Fibroblast of the aortic adventitia (primary cell): ENCODE results near the gene ARHGAP15. TPM values are rescaled to one million over a fixed set of nuclear protein-coding genes. Genes with fewer than 3 reads are reported as not detected.

ENCODE experiments used
- DNase-seq: peaks from one replicate; pipeline ENCODE4 v3.0.0-alpha.2; 2010; ENCODE audit warnings: low read depth
- H3K4me3 ChIP-seq: 2 replicates; pipeline ENCODE4 v1.5.1; 2011; ENCODE audit warnings: low read depth, mild to moderate bottlenecking, control low read depth, low read length, moderate library complexity
- CTCF ChIP-seq: IDR thresholded peaks from 2 replicates; pipeline ENCODE4 v1.5.1; 2011; ENCODE audit warnings: mild to moderate bottlenecking, low read length, control low read depth, inconsistent platforms; ENCODE audit not compliant: insufficient read depth
- total RNA-seq: library from RNA; depleted of rRNA; stranded (reverse); fragments of >200 nt; gene quantifications from 2 replicates; pipeline ENCODE4 v1.2.3, GENCODE V29; 2012; ENCODE audit warnings: low replicate concordance

Gene ARHGAP15
- total RNA-seq, 1 donor = not detected

DNA sequence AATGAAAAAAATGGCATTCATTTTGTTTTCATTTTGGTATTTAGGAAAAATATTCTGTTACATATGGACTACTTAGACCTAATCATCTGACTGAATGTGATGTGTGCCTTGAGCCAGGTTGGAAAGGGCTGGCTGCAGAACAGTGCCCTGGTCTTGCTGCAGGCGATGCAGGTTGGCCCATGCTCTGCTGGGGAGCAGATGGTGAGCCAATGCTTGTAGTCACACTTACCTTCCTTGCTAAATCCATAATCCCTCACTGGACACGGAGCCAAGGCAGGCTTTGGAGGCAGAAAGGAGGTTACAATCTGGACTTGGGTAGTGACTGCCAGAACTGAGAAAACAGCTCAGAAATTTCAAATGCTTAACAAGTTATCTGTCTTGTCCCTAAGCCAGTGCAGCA, 228.7 kb downstream of the ARHGAP15 start:
- DNase-seq = no peak
- no peak for TF ChIP-seq CTCF
- H3K4me3 ChIP-seq = no peak overlapping the region

DNA sequence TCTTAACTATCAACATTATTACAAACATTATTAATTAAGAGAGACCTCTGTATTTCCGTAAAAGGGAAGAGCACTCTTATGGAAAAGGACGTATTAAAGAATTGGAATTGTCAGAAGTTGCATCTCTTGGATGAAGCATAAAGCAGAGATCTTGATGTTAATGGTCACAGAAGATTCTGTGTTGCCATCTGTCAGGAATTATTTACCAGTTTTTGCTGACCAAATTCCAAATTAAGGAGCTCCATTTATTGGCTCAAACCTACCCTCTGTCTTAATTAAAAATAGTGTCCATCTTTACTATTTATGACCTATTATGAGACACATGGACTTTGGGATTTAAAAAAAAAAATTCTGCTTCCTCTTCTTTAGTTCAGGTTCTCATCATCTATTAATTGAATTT, 232.1 kb downstream of the ARHGAP15 start:
- no peak overlapping the region for H3K4me3 ChIP-seq
- DNase-seq = no peak
- TF ChIP-seq CTCF = no peak

DNA sequence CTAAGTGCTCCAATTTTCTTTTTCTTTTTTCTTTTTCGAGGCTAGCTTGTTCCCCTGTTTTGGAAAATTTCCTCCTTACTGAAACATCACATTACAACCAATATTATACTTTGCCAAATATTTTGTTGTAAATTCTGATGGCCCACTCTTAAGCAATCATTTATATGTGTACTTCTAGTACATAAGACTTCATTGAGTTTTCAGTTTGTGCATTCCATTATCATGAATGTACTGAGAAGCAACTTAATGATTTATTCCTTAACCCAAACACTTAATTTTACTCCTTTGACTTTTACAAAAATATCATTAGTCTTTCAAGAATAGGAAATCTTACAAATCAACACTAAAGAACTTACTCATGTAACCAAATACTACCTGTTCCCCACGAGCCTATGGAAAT, 242.4 kb downstream of the ARHGAP15 start:
- no peak overlapping the region for H3K4me3 ChIP-seq
- no peak for TF ChIP-seq CTCF
- DNase-seq = no peak

GRCh38 chr2:143375384-143375880, 246.2 kb downstream of the ARHGAP15 start:
- no peak for TF ChIP-seq CTCF
- H3K4me3 ChIP-seq = no peak overlapping the region
- peak; percentile 6 for DNase-seq

- no peak for TF ChIP-seq CTCF
- H3K4me3 ChIP-seq = no peak overlapping the region
- no peak for DNase-seq
These were observed 249.8 kb downstream of the ARHGAP15 start for GRCh38 chr2:143378996-143379395.

DNA sequence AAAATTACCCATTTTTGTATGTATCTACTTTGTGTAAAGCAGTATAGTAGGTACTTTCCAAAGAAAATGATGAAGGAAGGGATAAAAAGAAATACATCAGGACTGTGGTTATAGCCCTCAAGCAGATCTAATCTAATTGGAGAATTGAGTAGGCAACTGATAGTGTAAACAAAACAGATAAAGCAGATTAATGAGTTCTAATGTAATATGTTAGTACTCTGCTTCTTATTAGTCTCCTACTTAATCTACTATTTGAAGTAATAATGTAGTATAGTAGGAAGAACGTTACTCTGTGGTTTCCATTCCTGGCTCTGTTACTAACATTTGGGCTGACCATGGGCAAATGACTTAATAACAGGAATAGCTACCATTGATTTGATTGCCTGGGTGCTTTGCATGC, 250.7 kb downstream of the ARHGAP15 start:
- no peak for TF ChIP-seq CTCF
- no peak for DNase-seq
- H3K4me3 ChIP-seq = no peak overlapping the region

DNA sequence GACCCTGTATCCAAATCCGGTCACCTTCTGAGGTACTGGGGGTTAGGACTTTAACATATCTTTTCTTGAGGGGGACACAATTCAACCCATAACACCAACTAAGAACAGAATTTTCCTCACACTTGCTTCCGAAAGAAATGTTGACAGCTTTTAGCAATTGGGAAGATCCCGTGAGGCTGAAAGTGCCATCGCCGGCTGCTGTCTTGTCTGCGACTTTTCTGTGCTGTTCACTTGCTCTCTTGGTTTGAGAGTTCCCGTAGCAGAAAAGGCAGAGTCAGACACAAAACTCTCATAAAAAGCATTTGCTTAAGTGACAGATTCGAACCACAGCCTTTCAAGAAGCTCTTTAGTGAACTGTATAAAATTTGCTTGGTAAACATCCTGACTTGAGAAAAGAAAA, 253.4 kb downstream of the ARHGAP15 start:
- no peak overlapping the region for H3K4me3 ChIP-seq
- DNase-seq = no peak
- no peak for TF ChIP-seq CTCF
